Right lobe of liver (tissue), 6 donors: Measurements from ENCODE around the gene TRIM71. TPM values are rescaled to one million over a fixed set of nuclear protein-coding genes. Genes with fewer than 3 reads are reported as not detected.

ENCODE experiments used
- ATAC-seq, 4 donors: fragments of 200-7000 bp; cut with Tn5 transposase; one replicate each; pipeline ENCODE4 v1.9.1; 2020; ENCODE audit warnings: mild to moderate bottlenecking in 4 of 4, moderate library complexity in 4 of 4
- DNase-seq, 3 donors: peaks; one replicate each; pipeline ENCODE4 v3.0.0-alpha.2; 2020
- H3K27ac ChIP-seq, 3 donors: fragments of 200-600 bp; one replicate each; pipeline ENCODE4 v1.8.0; 2022
- H3K27me3 ChIP-seq, 2 donors: fragments of 200-600 bp; one replicate each; pipeline ENCODE4 v1.8.0; 2022
- H3K36me3 ChIP-seq, 4 donors: fragments of 200-600 bp; sonication (generic) in 1 of 4; one replicate each; pipeline versions ENCODE4 v1.5.1 to v1.8.0; 2017 to 2022; ENCODE audit warnings: control low read depth in 1 of 4
- H3K4me1 ChIP-seq, 4 donors: fragments of 200-600 bp; sonication (generic) in 1 of 4; one replicate each; pipeline versions ENCODE4 v1.5.1 to v1.8.0; 2017 to 2022; ENCODE audit warnings: control low read depth in 1 of 4
- H3K4me3 ChIP-seq, 3 donors: fragments of 200-600 bp; one replicate each; pipeline ENCODE4 v1.8.0; 2022
- H3K9me3 ChIP-seq, 4 donors: fragments of 200-600 bp; sonication (generic) in 1 of 4; one replicate each; pipeline versions ENCODE4 v1.5.1 to v1.8.0; 2017 to 2022; ENCODE audit warnings: control low read depth in 1 of 4
- CTCF ChIP-seq, 4 donors: fragments of 200-600 bp in 3 of 4; fragments of 450-650 bp in 1 of 4; IDR thresholded peaks; one replicate each; pipeline versions ENCODE4 v1.5.1 to v1.8.0; 2016 to 2022; ENCODE audit warnings: antibody characterized with exemption in 4 of 4, mild to moderate bottlenecking in 2 of 4
- POLR2A ChIP-seq: fragments of 450-650 bp; IDR thresholded peaks from one replicate; pipeline ENCODE4 v1.6.1; 2017; ENCODE audit warnings: antibody characterized with exemption, mild to moderate bottlenecking
- WGBS: methylation state at CpG from one replicate; pipeline ENCODE4 v1.1.6; 2018; ENCODE audit warnings: low coverage, low lambda C conversion rate; ENCODE audit not compliant: insufficient coverage; ENCODE audit errors: missing lambda C conversion rate; 5-methylcytosine and 5-hydroxymethylcytosine counted together
- intact Hi-C, 2 donors: fragments of 100-400 bp; cut with DNase I; formaldehyde crosslinking; loops; one replicate each; pipeline versions ENCODE4 v1.11.2 to v1.14.1; 2022
- total RNA-seq, 6 experiments: library from RNA; depleted of rRNA in 2 of 6; stranded (reverse); fragments of >200 nt in 2 of 6; fragmentation: NEBNext Ultra II Directional in 3 of 6; extraction: Animal tissue kit (Norgen Biotek cat#: 25700) in 3 of 6; gene quantifications; one replicate each; pipeline versions ENCODE4 v1.1.0 to v1.2.4, GENCODE V29; 2016 to 2023
- donor health status: DM: no; HTN: yes; CAD: no.
- donor health status: DM: no; HTN: no; CAD: no.
- donor health status: DM: no; HTN: no; CAD: no.
- donor health status: DM: no; HTN: yes; CAD: no.
- donor health status: DM: no; HTN: yes; CAD: no.

Gene TRIM71
- total RNA-seq, 6 experiments from 2014 or later = not detected

GRCh38 chr3:32868719-32869512 lies 51.1 kb downstream of the TRIM71 start:
- Histone ChIP-seq H3K4me1 (no peaks in the 10 kb centered on the region), H3K27me3 (no peaks in the 10 kb centered on the region), H3K36me3 (no peaks in the 10 kb centered on the region), H3K27ac (no peak overlapping the region), H3K9me3 (no peaks in the 10 kb centered on the region), H3K4me3 (no peak overlapping the region)
- TF ChIP-seq POLR2A (no peak), CTCF (IDR thresholded peaks at IDR 0.05) (no peak)
- no peak for DNase-seq
- no peak for ATAC-seq
- 78% methylated on average over 6 of the region's 7 CpGs for WGBS
- intact Hi-C loops = no loop called here

- ATAC-seq = no peak
- H3K9me3 ChIP-seq = no peaks in the 10 kb centered on the region
Observed at GRCh38 chr3:32869513-32870047, 51.8 kb downstream of the TRIM71 start.

GRCh38 chr3:32870373-32871095 lies 52.7 kb downstream of the TRIM71 start:
- DNase-seq (no peak), ATAC-seq (no peak)
- H3K27ac ChIP-seq = no peak overlapping the region
- intact Hi-C loops = no loop called here
- no peaks in the 10 kb centered on the region for H3K36me3 ChIP-seq
- no peaks in the 10 kb centered on the region for H3K4me1 ChIP-seq
- TF ChIP-seq POLR2A = no peak
- no peak for TF ChIP-seq CTCF (IDR thresholded peaks at IDR 0.05)
- no peaks in the 10 kb centered on the region for H3K9me3 ChIP-seq
- WGBS = 78% methylated on average over 9 of the region's 10 CpGs
- no peak overlapping the region for H3K4me3 ChIP-seq
- H3K27me3 ChIP-seq = no peaks in the 10 kb centered on the region

More at GRCh38 chr3:32869513-32870047, 51.8 kb downstream of the TRIM71 start:
- no peak for DNase-seq
- WGBS = 70% methylated on average over 12 of the region's 15 CpGs
- Histone ChIP-seq H3K4me1 (no peaks in the 10 kb centered on the region), H3K4me3 (no peak overlapping the region), H3K27ac (no peak overlapping the region), H3K27me3 (no peaks in the 10 kb centered on the region), H3K36me3 (no peaks in the 10 kb centered on the region)
- intact Hi-C loops = no loop called here
- no peak for TF ChIP-seq CTCF (IDR thresholded peaks at IDR 0.05)
- TF ChIP-seq POLR2A = no peak

- TF ChIP-seq CTCF (IDR thresholded peaks at IDR 0.05) (no peak), POLR2A (no peak)
- 69% methylated on average over 7 of the region's 7 CpGs for WGBS
- no peaks in the 10 kb centered on the region for H3K36me3 ChIP-seq
- H3K27ac ChIP-seq = no peak overlapping the region
- H3K27me3 ChIP-seq = no peaks in the 10 kb centered on the region
- no peak for DNase-seq
- no peak overlapping the region for H3K4me3 ChIP-seq
- no peaks in the 10 kb centered on the region for H3K9me3 ChIP-seq
- no peaks in the 10 kb centered on the region for H3K4me1 ChIP-seq
- intact Hi-C loops = no loop called here
- no peak for ATAC-seq
Observed at GRCh38 chr3:32871273-32871672, 53.5 kb downstream of the TRIM71 start.
